HL-60 (cell line): ENCODE measurements around the gene OR7A5.

Source experiments
- GABPA ChIP-seq: IDR thresholded peaks from 2 replicates; pipeline ENCODE4 v1.6.1; 2012; ENCODE audit warnings: low read depth
- POLR2AphosphoS5 ChIP-seq: IDR thresholded peaks from 2 replicates; pipeline ENCODE4 v1.6.1; 2012; ENCODE audit warnings: low read depth
- REST ChIP-seq: IDR thresholded peaks from 2 replicates; pipeline ENCODE4 v1.6.1; 2012; ENCODE audit warnings: low read depth; ENCODE audit not compliant: insufficient replicate concordance
- TF ChIP-seq, protein P1 (sequence below): IDR thresholded peaks from one replicate; pipeline ENCODE4 v1.5.1; 2011; ENCODE audit warnings: low read length, control low read depth, inconsistent platforms; ENCODE audit not compliant: insufficient read depth

DNA sequence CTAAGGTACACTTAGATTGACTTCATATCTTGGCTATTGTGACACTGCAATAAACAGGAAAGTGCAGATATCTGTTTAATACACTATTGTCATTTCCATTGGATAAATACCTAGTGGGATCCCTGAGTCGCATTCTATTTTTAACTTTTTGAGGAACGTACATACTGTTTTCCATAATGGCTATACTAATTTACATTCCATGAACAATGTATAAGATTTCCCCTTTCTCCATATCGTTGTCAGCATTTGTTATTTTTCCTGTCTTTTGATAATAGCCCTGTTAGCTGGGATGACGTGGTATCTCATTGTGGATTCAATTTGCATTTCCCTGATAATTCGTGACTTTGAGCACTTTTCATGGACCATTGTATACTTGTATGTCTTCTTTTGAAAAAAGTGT is 33.5 kb upstream of the OR7A5 start:
- TF ChIP-seq, protein P1, sequence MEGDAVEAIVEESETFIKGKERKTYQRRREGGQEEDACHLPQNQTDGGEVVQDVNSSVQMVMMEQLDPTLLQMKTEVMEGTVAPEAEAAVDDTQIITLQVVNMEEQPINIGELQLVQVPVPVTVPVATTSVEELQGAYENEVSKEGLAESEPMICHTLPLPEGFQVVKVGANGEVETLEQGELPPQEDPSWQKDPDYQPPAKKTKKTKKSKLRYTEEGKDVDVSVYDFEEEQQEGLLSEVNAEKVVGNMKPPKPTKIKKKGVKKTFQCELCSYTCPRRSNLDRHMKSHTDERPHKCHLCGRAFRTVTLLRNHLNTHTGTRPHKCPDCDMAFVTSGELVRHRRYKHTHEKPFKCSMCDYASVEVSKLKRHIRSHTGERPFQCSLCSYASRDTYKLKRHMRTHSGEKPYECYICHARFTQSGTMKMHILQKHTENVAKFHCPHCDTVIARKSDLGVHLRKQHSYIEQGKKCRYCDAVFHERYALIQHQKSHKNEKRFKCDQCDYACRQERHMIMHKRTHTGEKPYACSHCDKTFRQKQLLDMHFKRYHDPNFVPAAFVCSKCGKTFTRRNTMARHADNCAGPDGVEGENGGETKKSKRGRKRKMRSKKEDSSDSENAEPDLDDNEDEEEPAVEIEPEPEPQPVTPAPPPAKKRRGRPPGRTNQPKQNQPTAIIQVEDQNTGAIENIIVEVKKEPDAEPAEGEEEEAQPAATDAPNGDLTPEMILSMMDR = no peak
- TF ChIP-seq REST (no peak), GABPA (no peak), POLR2AphosphoS5 (no peak)
